HG03095 (cell line): Measurements from ENCODE around the gene PPM1K.

Source experiments
- ATAC-seq: cut with Tn5 transposase; IDR thresholded peaks from one replicate; pipeline ENCODE4 v1.9.1; 2021; ENCODE audit warnings: moderate library complexity; ENCODE audit not compliant: unreplicated experiment

Gene PPM1K

DNA sequence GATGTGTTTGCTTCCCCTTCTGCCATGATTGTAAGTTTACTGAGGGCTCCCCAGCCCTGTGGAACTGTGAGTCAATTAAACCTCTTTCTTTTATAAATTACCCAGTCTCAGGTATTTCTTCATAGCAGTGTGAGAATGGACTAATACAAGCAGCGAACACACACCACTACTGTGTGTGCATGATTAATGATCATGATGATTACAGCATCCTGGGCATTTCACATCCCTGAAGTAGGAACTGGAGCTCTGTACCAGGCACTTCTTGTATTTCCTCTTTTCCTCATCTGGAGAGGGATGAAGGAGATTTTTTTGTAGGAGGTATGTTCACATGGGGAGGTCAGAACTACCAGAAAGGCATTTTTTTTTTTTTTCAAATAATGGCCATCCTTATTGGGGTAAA, 60.8 kb downstream of the PPM1K start:
- no peak for ATAC-seq

DNA sequence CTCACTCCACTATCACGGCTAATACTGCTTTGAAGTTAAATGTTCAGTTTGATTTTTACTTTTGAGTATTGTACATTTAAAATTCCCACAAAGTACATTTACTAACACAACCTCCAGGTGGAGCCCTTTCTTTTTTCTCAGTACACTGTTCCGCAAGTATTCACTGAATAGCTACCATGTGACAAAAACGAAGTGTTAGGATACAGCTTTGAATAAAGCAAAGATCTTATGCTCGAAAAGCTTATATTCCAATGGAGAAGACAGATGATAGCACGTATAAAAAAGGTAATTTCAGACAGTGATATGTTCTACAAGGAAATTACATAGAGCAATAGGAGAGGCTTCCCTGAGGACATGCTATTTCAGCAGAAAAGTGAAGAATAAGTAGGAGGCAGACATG, 65.3 kb downstream of the PPM1K start:
- ATAC-seq: no peak

- no peak for ATAC-seq
Measured at GRCh38 chr4:88217169-88217568, 67.2 kb downstream of the PPM1K start.

DNA sequence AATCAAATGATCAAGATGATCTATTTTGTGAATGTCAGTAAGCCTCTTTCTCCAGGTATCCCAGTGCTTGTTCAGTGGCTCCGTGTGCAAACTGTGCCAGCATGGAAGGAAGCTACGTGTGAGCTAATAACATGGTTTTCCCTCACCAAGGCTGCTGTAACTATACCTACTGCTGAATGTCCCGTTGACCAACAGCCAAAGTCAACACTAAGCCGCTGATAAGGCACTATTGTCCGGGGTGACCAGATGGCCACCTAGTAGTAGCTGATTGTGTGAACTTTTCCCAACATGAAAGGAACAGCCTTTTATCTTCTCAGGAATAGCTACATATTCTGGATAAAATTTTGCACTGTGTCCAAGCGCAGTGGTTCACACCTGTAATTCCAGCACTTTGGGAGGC, 68.0 kb downstream of the PPM1K start:
- ATAC-seq: no peak

DNA sequence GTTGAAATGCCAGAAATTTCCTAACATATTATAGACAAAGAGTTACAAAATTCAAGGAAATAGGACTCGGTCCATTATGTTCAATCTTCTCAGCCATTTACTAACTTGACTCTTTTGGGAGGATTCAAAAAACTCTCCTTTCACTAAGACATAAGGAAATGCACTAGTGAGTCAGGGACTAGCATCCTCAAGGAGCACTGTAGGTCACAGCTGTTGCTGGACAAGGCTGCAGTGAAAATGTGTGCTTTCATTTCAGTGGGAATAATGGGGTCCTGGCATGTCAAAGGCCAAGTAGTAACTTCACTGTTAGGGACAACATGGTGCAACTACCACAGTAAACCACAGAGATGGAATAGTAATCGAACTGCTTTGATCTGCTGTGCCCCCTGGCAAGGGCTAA, 69.0 kb downstream of the PPM1K start:
- no peak for ATAC-seq

GRCh38 chr4:88212253-88212561, 72.2 kb downstream of the PPM1K start:
- ATAC-seq: no peak

DNA sequence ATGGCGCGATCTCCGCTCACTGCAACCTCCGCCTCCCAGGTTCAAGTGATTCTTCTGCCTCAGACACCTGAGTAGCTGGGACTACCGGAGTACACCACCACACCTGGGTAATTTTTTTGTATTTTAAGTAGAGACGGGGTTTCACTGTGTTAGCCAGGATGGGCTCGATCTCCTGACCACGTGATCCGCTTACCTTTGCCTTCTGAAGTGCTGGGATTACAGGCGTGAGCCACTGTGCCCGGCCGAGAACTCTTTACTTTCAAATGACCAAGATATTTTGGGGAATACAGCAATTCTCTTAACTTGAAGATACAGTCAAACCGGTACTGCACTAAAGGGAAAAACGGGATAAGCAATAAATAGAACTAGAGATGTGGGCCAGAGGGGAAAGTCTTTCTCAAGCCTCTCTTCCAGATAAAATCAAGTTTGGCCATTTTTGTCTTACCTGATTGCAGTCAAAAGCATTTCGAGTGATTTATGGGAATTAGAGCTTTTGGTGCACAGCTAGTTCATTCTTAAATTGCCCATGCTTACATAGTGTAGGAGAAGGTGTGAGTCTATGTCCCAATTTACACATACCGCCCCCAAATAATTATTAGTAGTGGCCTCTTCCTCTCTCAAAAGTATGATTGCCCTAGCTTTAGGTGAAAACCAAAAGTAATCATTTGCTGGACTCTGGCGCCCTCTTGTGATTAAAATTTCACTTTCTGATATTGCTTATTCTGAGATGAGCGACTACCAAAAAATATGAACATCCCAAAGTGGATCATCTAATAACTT, 72.7 kb downstream of the PPM1K start:
- no peak for ATAC-seq

DNA sequence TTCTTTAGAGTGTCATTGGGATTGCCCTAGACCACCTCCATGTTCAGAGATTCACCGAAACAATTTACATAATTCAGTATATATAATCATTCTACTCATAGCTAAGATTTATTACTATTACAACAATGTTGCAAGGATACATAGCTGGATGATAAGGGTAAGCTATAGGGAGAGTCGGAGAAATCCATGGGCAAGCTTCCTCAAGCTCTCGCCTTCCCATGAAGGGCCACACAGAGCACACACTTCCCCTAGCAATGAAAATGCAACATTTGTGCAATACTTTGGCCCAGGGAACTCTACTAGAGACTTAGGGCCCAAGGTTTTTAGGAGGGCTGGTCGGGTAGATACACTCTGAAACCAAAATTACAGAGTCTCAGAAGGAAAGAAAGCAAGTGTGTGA, 76.2 kb downstream of the PPM1K start:
- no peak for ATAC-seq
